Measurements from ENCODE around the gene ABR.
A peak's percentile ranks its signal among the peaks of the same experiment; 100 is the strongest.

The ABR gene

GRCh38 chr17:1011138-1011537 lies 168.6 kb downstream of the ABR start:
- H3K36me3 ChIP-seq (ENCODE audit: control insufficient read depth in 2 of 2, insufficient read depth in 2 of 2, low read length in 2 of 2): peaks cover 32 to 41% of the 10 kb centered on the region in 2 donors
- no peak overlapping the region for H3K9ac ChIP-seq (ENCODE audit: low read length in 2 of 2)
- peaks cover 29% of the 10 kb centered on the region for H3K4me1 ChIP-seq (ENCODE audit: control insufficient read depth, insufficient read depth, low read length)
- no peak overlapping the region for H3K4me3 ChIP-seq (ENCODE audit: low read length in 2 of 2)
- H3K27ac ChIP-seq (ENCODE audit: low read length): no peak overlapping the region
- H3K9me3 ChIP-seq (ENCODE audit: control insufficient read depth in 2 of 2, low read length in 2 of 2): no peaks in the 10 kb centered on the region
- H3K27me3 ChIP-seq (ENCODE audit: control insufficient read depth in 1 of 2, insufficient read depth in 2 of 2, low read length in 2 of 2): no peaks in the 10 kb centered on the region

GRCh38 chr17:1010586-1010985 lies 169.2 kb downstream of the ABR start:
- Histone ChIP-seq H3K9ac (ENCODE audit: low read length in 2 of 2) (no peak overlapping the region), H3K9me3 (ENCODE audit: control insufficient read depth in 2 of 2, low read length in 2 of 2) (no peaks in the 10 kb centered on the region), H3K4me1 (ENCODE audit: control insufficient read depth, insufficient read depth, low read length) (peaks cover 35% of the 10 kb centered on the region), H3K36me3 (ENCODE audit: control insufficient read depth in 2 of 2, insufficient read depth in 2 of 2, low read length in 2 of 2) (peaks cover 32 to 42% of the 10 kb centered on the region in 2 donors), H3K27me3 (ENCODE audit: control insufficient read depth in 1 of 2, insufficient read depth in 2 of 2, low read length in 2 of 2) (no peaks in the 10 kb centered on the region), H3K4me3 (ENCODE audit: low read length in 2 of 2) (no peak overlapping the region), H3K27ac (ENCODE audit: low read length) (no peak overlapping the region)

GRCh38 chr17:1010086-1010450 lies 169.7 kb downstream of the ABR start:
- Histone ChIP-seq H3K27me3 (ENCODE audit: control insufficient read depth in 1 of 2, insufficient read depth in 2 of 2, low read length in 2 of 2) (no peaks in the 10 kb centered on the region), H3K9me3 (ENCODE audit: control insufficient read depth in 2 of 2, low read length in 2 of 2) (no peaks in the 10 kb centered on the region), H3K9ac (ENCODE audit: low read length in 2 of 2) (no peak overlapping the region), H3K27ac (ENCODE audit: low read length) (no peak overlapping the region), H3K4me1 (ENCODE audit: control insufficient read depth, insufficient read depth, low read length) (peaks cover 40% of the 10 kb centered on the region), H3K36me3 (ENCODE audit: control insufficient read depth in 2 of 2, insufficient read depth in 2 of 2, low read length in 2 of 2) (peaks cover 32 to 42% of the 10 kb centered on the region in 2 donors), H3K4me3 (ENCODE audit: low read length in 2 of 2) (no peak overlapping the region)

- Histone ChIP-seq H3K36me3 (ENCODE audit: control insufficient read depth in 2 of 2, insufficient read depth in 2 of 2, low read length in 2 of 2) (peaks cover 32 to 46% of the 10 kb centered on the region in 2 donors), H3K9me3 (ENCODE audit: control insufficient read depth in 2 of 2, low read length in 2 of 2) (no peaks in the 10 kb centered on the region), H3K4me3 (ENCODE audit: low read length in 2 of 2) (no peak overlapping the region), H3K9ac (ENCODE audit: low read length in 2 of 2) (no peak overlapping the region), H3K27ac (ENCODE audit: low read length) (no peak overlapping the region), H3K4me1 (ENCODE audit: control insufficient read depth, insufficient read depth, low read length) (peaks cover 46% of the 10 kb centered on the region), H3K27me3 (ENCODE audit: control insufficient read depth in 1 of 2, insufficient read depth in 2 of 2, low read length in 2 of 2) (no peaks in the 10 kb centered on the region)
These were observed 170.3 kb downstream of the ABR start for GRCh38 chr17:1009229-1010085.

- Histone ChIP-seq H3K4me3 (ENCODE audit: low read length in 2 of 2) (no peak overlapping the region), H3K36me3 (ENCODE audit: control insufficient read depth in 2 of 2, insufficient read depth in 2 of 2, low read length in 2 of 2) (peaks cover 33 to 51% of the 10 kb centered on the region in 2 donors), H3K27ac (ENCODE audit: low read length) (peak overlapping the region; percentile 66), H3K9me3 (ENCODE audit: control insufficient read depth in 2 of 2, low read length in 2 of 2) (no peaks in the 10 kb centered on the region), H3K4me1 (ENCODE audit: control insufficient read depth, insufficient read depth, low read length) (peaks cover 59% of the 10 kb centered on the region), H3K9ac (ENCODE audit: low read length in 2 of 2) (no peak overlapping the region), H3K27me3 (ENCODE audit: control insufficient read depth in 1 of 2, insufficient read depth in 2 of 2, low read length in 2 of 2) (no peaks in the 10 kb centered on the region)
These were observed 171.6 kb downstream of the ABR start for GRCh38 chr17:1008008-1008761.

- H3K27ac ChIP-seq (ENCODE audit: low read length): peak overlapping the region; percentile 66
- no peaks in the 10 kb centered on the region for H3K9me3 ChIP-seq (ENCODE audit: control insufficient read depth in 2 of 2, low read length in 2 of 2)
- peaks cover 35 to 58% of the 10 kb centered on the region in 2 donors for H3K36me3 ChIP-seq (ENCODE audit: control insufficient read depth in 2 of 2, insufficient read depth in 2 of 2, low read length in 2 of 2)
- no peaks in the 10 kb centered on the region for H3K27me3 ChIP-seq (ENCODE audit: control insufficient read depth in 1 of 2, insufficient read depth in 2 of 2, low read length in 2 of 2)
- peaks cover 66% of the 10 kb centered on the region for H3K4me1 ChIP-seq (ENCODE audit: control insufficient read depth, insufficient read depth, low read length)
- peak overlapping the region in 1 of 2 donors; percentile 5 for H3K9ac ChIP-seq (ENCODE audit: low read length in 2 of 2)
- no peak overlapping the region for H3K4me3 ChIP-seq (ENCODE audit: low read length in 2 of 2)
These were observed 172.3 kb downstream of the ABR start for GRCh38 chr17:1007310-1008007.

GRCh38 chr17:1006054-1006453 lies 173.7 kb downstream of the ABR start:
- Histone ChIP-seq H3K4me3 (ENCODE audit: low read length in 2 of 2) (peak overlapping the region in 1 of 2 donors; percentile 49), H3K9ac (ENCODE audit: low read length in 2 of 2) (peak overlapping the region; percentile 5 to 29), H3K4me1 (ENCODE audit: control insufficient read depth, insufficient read depth, low read length) (peaks cover 80% of the 10 kb centered on the region), H3K36me3 (ENCODE audit: control insufficient read depth in 2 of 2, insufficient read depth in 2 of 2, low read length in 2 of 2) (peaks cover 34 to 52% of the 10 kb centered on the region in 2 donors), H3K27me3 (ENCODE audit: control insufficient read depth in 1 of 2, insufficient read depth in 2 of 2, low read length in 2 of 2) (no peaks in the 10 kb centered on the region), H3K9me3 (ENCODE audit: control insufficient read depth in 2 of 2, low read length in 2 of 2) (no peaks in the 10 kb centered on the region), H3K27ac (ENCODE audit: low read length) (peak overlapping the region; percentile 77)

- Histone ChIP-seq H3K9me3 (ENCODE audit: control insufficient read depth in 2 of 2, low read length in 2 of 2) (no peaks in the 10 kb centered on the region), H3K27ac (ENCODE audit: low read length) (peak overlapping the region; percentile 77), H3K4me3 (ENCODE audit: low read length in 2 of 2) (peak overlapping the region in 1 of 2 donors; percentile 49), H3K9ac (ENCODE audit: low read length in 2 of 2) (peak overlapping the region; percentile 5 to 29), H3K27me3 (ENCODE audit: control insufficient read depth in 1 of 2, insufficient read depth in 2 of 2, low read length in 2 of 2) (no peaks in the 10 kb centered on the region), H3K4me1 (ENCODE audit: control insufficient read depth, insufficient read depth, low read length) (peaks cover 85% of the 10 kb centered on the region), H3K36me3 (ENCODE audit: control insufficient read depth in 2 of 2, insufficient read depth in 2 of 2, low read length in 2 of 2) (peaks cover 28 to 49% of the 10 kb centered on the region in 2 donors)
These were observed 174.3 kb downstream of the ABR start for GRCh38 chr17:1005361-1005946.

- H3K27ac ChIP-seq (ENCODE audit: low read length): no peak overlapping the region
- H3K9me3 ChIP-seq (ENCODE audit: control insufficient read depth in 2 of 2, low read length in 2 of 2): no peaks in the 10 kb centered on the region
- H3K4me3 ChIP-seq (ENCODE audit: low read length in 2 of 2): peak overlapping the region in 1 of 2 donors; percentile 49
- peaks cover 88% of the 10 kb centered on the region for H3K4me1 ChIP-seq (ENCODE audit: control insufficient read depth, insufficient read depth, low read length)
- no peaks in the 10 kb centered on the region for H3K27me3 ChIP-seq (ENCODE audit: control insufficient read depth in 1 of 2, insufficient read depth in 2 of 2, low read length in 2 of 2)
- no peak overlapping the region for H3K9ac ChIP-seq (ENCODE audit: low read length in 2 of 2)
- peaks cover 23 to 46% of the 10 kb centered on the region in 2 donors for H3K36me3 ChIP-seq (ENCODE audit: control insufficient read depth in 2 of 2, insufficient read depth in 2 of 2, low read length in 2 of 2)
These were observed 174.9 kb downstream of the ABR start for GRCh38 chr17:1004769-1005295.
